Muscle layer of duodenum (tissue), 2 donors: Measurements from ENCODE around the gene CREB3.

Experiments used
- H3K27ac ChIP-seq: one replicate; pipeline ENCODE4 v1.7.0; 2013; ENCODE audit warnings: mild to moderate bottlenecking, low read length
- H3K27me3 ChIP-seq: one replicate; pipeline ENCODE4 v1.7.0; 2013; ENCODE audit warnings: low read depth, mild to moderate bottlenecking, control low read depth, low read length
- H3K36me3 ChIP-seq, 2 donors: one replicate each; pipeline ENCODE4 v1.7.0; 2013; ENCODE audit warnings: low read length in 2 of 2, control low read depth in 1 of 2, mild to moderate bottlenecking in 1 of 2; ENCODE audit not compliant: insufficient read depth in 2 of 2, control insufficient read depth in 1 of 2
- H3K4me1 ChIP-seq, 2 donors: one replicate each; pipeline ENCODE4 v1.7.0; 2013; ENCODE audit warnings: low read length in 2 of 2, mild to moderate bottlenecking in 2 of 2, control low read depth in 1 of 2, moderate library complexity in 1 of 2; ENCODE audit not compliant: insufficient read depth in 2 of 2, control insufficient read depth in 1 of 2
- H3K4me3 ChIP-seq, 2 donors: one replicate each; pipeline ENCODE4 v1.7.0; 2013; ENCODE audit warnings: low read length in 2 of 2, low read depth in 1 of 2, mild to moderate bottlenecking in 1 of 2
- H3K9me3 ChIP-seq, 2 donors: one replicate each; pipeline ENCODE4 v1.7.0; 2013; ENCODE audit warnings: low read length in 2 of 2, control low read depth in 1 of 2, mild to moderate bottlenecking in 1 of 2; ENCODE audit not compliant: control insufficient read depth in 1 of 2
- donor health status: healthy.

Gene CREB3

GRCh38 chr9:35766997-35767396, 34.5 kb downstream of the CREB3 start:
- H3K27me3 ChIP-seq = no peaks in the 10 kb centered on the region
- no peak overlapping the region for H3K4me3 ChIP-seq
- H3K9me3 ChIP-seq = no peaks in the 10 kb centered on the region
- H3K36me3 ChIP-seq = no peaks in the 10 kb centered on the region
- peaks cover 14 to 19% of the 10 kb centered on the region in 2 donors for H3K4me1 ChIP-seq
- H3K27ac ChIP-seq = no peak overlapping the region

- Histone ChIP-seq H3K27ac (no peak overlapping the region), H3K4me1 (peaks cover 14 to 20% of the 10 kb centered on the region in 2 donors), H3K36me3 (no peaks in the 10 kb centered on the region), H3K4me3 (no peak overlapping the region), H3K27me3 (no peaks in the 10 kb centered on the region), H3K9me3 (no peaks in the 10 kb centered on the region)
Measured at GRCh38 chr9:35767458-35767857, 35.0 kb downstream of the CREB3 start.

- no peak overlapping the region for H3K27ac ChIP-seq
- no peak overlapping the region for H3K4me3 ChIP-seq
- H3K4me1 ChIP-seq = peaks cover 14 to 20% of the 10 kb centered on the region in 2 donors
- no peaks in the 10 kb centered on the region for H3K36me3 ChIP-seq
- H3K27me3 ChIP-seq = no peaks in the 10 kb centered on the region
- H3K9me3 ChIP-seq = no peaks in the 10 kb centered on the region
Measured at GRCh38 chr9:35769763-35770162, 37.3 kb downstream of the CREB3 start.

GRCh38 chr9:35771075-35771433, 38.6 kb downstream of the CREB3 start:
- Histone ChIP-seq H3K27me3 (no peaks in the 10 kb centered on the region), H3K9me3 (no peaks in the 10 kb centered on the region), H3K27ac (peak overlapping the region; percentile 21), H3K4me3 (no peak overlapping the region), H3K36me3 (no peaks in the 10 kb centered on the region), H3K4me1 (peaks cover 14 to 20% of the 10 kb centered on the region in 2 donors)

- no peaks in the 10 kb centered on the region for H3K9me3 ChIP-seq
- H3K4me1 ChIP-seq = peaks cover 14 to 20% of the 10 kb centered on the region in 2 donors
- no peaks in the 10 kb centered on the region for H3K27me3 ChIP-seq
- peak overlapping the region; percentile 21 for H3K27ac ChIP-seq
- H3K4me3 ChIP-seq = no peak overlapping the region
- H3K36me3 ChIP-seq = no peaks in the 10 kb centered on the region
Measured at GRCh38 chr9:35771534-35771933, 39.1 kb downstream of the CREB3 start.

- Histone ChIP-seq H3K27ac (no peak overlapping the region), H3K4me1 (peaks cover 14 to 20% of the 10 kb centered on the region in 2 donors), H3K36me3 (no peaks in the 10 kb centered on the region), H3K4me3 (no peak overlapping the region), H3K9me3 (no peaks in the 10 kb centered on the region), H3K27me3 (no peaks in the 10 kb centered on the region)
Measured at GRCh38 chr9:35771943-35772342, 39.5 kb downstream of the CREB3 start.

- H3K9me3 ChIP-seq = no peaks in the 10 kb centered on the region
- peaks cover 14 to 20% of the 10 kb centered on the region in 2 donors for H3K4me1 ChIP-seq
- no peak overlapping the region for H3K4me3 ChIP-seq
- H3K27me3 ChIP-seq = no peaks in the 10 kb centered on the region
- H3K36me3 ChIP-seq = no peaks in the 10 kb centered on the region
- H3K27ac ChIP-seq = no peak overlapping the region
Measured at GRCh38 chr9:35774907-35775635, 42.6 kb downstream of the CREB3 start.

- no peaks in the 10 kb centered on the region for H3K9me3 ChIP-seq
- H3K4me3 ChIP-seq = no peak overlapping the region
- H3K36me3 ChIP-seq = no peaks in the 10 kb centered on the region
- H3K4me1 ChIP-seq = peaks cover 8 to 11% of the 10 kb centered on the region in 2 donors
- no peak overlapping the region for H3K27ac ChIP-seq
- no peaks in the 10 kb centered on the region for H3K27me3 ChIP-seq
Measured at GRCh38 chr9:35776018-35776417, 43.6 kb downstream of the CREB3 start.

- no peaks in the 10 kb centered on the region for H3K36me3 ChIP-seq
- H3K4me1 ChIP-seq = no peaks in the 10 kb centered on the region
- no peak overlapping the region for H3K4me3 ChIP-seq
- no peaks in the 10 kb centered on the region for H3K27me3 ChIP-seq
- H3K27ac ChIP-seq = no peak overlapping the region
- H3K9me3 ChIP-seq = no peaks in the 10 kb centered on the region
Measured at GRCh38 chr9:35778496-35778895, 46.0 kb downstream of the CREB3 start.

GRCh38 chr9:35781066-35781465, 48.6 kb downstream of the CREB3 start:
- Histone ChIP-seq H3K4me1 (no peaks in the 10 kb centered on the region), H3K27ac (no peak overlapping the region), H3K9me3 (no peaks in the 10 kb centered on the region), H3K36me3 (no peaks in the 10 kb centered on the region), H3K4me3 (no peak overlapping the region), H3K27me3 (no peaks in the 10 kb centered on the region)

GRCh38 chr9:35783418-35783817, 51.0 kb downstream of the CREB3 start:
- Histone ChIP-seq H3K4me1 (no peaks in the 10 kb centered on the region), H3K4me3 (no peak overlapping the region)

More at GRCh38 chr9:35783418-35783817, 51.0 kb downstream of the CREB3 start:
- no peaks in the 10 kb centered on the region for H3K27me3 ChIP-seq
- H3K36me3 ChIP-seq = no peaks in the 10 kb centered on the region
- H3K9me3 ChIP-seq = no peaks in the 10 kb centered on the region
- H3K27ac ChIP-seq = no peak overlapping the region
